ENCODE results near the gene XIRP1.

The XIRP1 gene

GRCh38 chr3:39150148-39150802 lies 42.1 kb downstream of the XIRP1 start:
- no peak for TF ChIP-seq CTCF (IDR thresholded peaks at IDR 0.05; ENCODE audit: borderline replicate concordance, control extremely low read depth, extremely low read depth, insufficient read depth, missing control alignments)
- in situ Hi-C loops (cut with MboI; ENCODE audit: low sequenced_read_pairs, unreplicated experiment): no loop called here
- no peak for DNase-seq (ENCODE audit: low spot score)

- in situ Hi-C loops (cut with MboI; ENCODE audit: low sequenced_read_pairs, unreplicated experiment): no loop called here
- TF ChIP-seq CTCF (IDR thresholded peaks at IDR 0.05; ENCODE audit: borderline replicate concordance, control extremely low read depth, extremely low read depth, insufficient read depth, missing control alignments): no peak
- DNase-seq (ENCODE audit: low spot score): no peak
These were observed 42.8 kb downstream of the XIRP1 start for GRCh38 chr3:39149498-39150147.

GRCh38 chr3:39149059-39149455 lies 43.3 kb downstream of the XIRP1 start:
- in situ Hi-C loops (cut with MboI; ENCODE audit: low sequenced_read_pairs, unreplicated experiment): no loop called here
- no peak for TF ChIP-seq CTCF (IDR thresholded peaks at IDR 0.05; ENCODE audit: borderline replicate concordance, control extremely low read depth, extremely low read depth, insufficient read depth, missing control alignments)
- peak; percentile 30 for DNase-seq (ENCODE audit: low spot score)

DNA sequence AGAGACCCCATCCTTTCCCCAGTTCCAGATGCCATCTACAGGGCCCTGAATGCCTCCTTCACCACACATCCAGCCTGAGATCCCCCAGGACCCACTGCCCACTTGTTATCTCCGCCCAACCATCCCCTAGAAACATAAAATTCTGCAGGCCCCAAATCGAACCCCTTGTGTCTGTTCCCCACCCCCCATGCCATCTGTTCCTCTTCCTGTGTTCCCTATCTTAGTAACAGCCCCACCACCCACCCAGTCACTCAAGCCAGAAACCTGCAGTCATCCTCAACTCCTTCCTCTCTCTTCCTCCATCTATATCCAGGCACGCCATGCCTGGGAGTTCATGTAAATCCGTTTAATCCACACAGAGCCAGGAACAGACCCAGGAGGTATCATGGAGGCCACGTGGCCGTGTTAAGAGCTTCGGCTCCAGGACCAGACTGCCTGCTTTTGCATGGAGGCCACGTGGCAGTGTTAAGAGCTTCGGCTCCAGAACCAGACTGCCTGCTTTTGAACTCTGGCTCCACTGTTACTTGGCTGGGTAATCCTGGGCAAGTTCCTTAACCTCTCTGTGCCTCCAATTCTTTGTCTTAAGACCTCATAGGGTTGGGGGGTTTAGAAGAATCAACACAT lies 43.8 kb downstream of the XIRP1 start:
- in situ Hi-C loops (cut with MboI; ENCODE audit: low sequenced_read_pairs, unreplicated experiment): no loop called here
- DNase-seq (ENCODE audit: low spot score): peak; percentile 29
- no peak for TF ChIP-seq CTCF (IDR thresholded peaks at IDR 0.05; ENCODE audit: borderline replicate concordance, control extremely low read depth, extremely low read depth, insufficient read depth, missing control alignments)

DNA sequence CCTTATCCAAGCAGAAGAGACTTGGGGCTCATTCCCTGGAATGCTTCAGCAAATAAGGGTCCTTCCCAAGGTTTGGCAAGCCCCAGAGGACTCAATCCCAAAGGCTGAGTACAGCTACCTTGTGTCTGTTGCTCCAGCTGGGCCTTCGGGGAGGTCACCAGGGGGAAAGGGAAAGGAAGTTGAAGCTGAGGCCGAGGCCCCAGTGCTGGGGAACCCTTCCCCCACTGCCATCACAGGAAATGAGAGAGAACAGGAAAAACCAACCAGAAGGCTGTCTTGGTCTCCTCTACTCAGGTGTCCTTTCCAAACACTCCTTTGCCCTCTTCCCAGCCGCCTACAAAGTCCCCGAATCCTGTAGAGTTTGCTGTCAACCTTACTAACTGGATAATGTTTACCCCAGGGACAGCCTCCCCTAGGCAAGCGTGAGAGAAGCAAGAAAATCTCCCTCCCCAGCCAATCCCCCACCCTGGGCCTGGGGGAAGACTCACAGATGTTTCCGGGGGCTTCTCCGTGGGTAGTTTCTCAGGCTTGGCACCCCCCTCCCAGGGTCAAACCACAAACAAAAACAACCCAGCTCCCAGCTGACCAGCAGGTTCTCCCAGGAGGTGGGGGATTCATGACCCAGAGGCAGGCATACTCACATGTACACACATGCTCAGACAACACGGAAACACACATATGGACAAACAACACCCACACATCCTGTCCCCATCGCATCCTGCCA lies 44.5 kb downstream of the XIRP1 start:
- in situ Hi-C loops (cut with MboI; ENCODE audit: low sequenced_read_pairs, unreplicated experiment): no loop called here
- no peak for TF ChIP-seq CTCF (IDR thresholded peaks at IDR 0.05; ENCODE audit: borderline replicate concordance, control extremely low read depth, extremely low read depth, insufficient read depth, missing control alignments)

More for the DNA sequence above, 44.5 kb downstream of the XIRP1 start:
- DNase-seq (ENCODE audit: low spot score): peak; percentile 59
